OCI-LY3 (cell line): ENCODE measurements around the gene ELOA2.

Experiments used
- EZH2phosphoT487 ChIP-seq: fragments of 200-600 bp; shearing (Covaris generic); IDR thresholded peaks from 2 replicates; pipeline ENCODE4 v1.6.1; 2018; ENCODE audit warnings: antibody characterized with exemption, mixed run types, low read depth
- TF ChIP-seq, protein P1 (sequence below): fragments of 200-600, 300-600 bp; sonication (generic); IDR thresholded peaks from 2 replicates; pipeline ENCODE4 v1.5.1; 2014; ENCODE audit warnings: antibody characterized with exemption, low read length, low read depth

DNA sequence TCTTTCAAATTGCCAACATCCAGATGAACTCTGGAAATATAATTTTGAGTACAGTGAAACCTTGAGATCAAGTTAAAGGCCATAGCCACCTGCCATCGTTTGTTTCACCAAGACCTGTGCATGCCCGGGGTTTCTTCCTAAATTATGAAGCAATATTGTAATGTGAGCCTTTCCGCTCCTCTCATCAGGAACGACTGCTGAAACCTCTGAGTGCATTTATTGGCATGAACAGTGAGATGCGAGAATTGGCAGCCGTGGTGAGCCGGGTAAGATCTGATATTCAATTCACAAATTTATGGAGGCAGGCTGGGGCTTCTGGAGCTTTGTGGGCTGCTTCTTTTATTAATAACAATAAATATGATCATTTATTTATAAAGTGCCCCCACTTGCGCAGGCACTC lies 27.7 kb upstream of the ELOA2 start:
- TF ChIP-seq, protein P1, sequence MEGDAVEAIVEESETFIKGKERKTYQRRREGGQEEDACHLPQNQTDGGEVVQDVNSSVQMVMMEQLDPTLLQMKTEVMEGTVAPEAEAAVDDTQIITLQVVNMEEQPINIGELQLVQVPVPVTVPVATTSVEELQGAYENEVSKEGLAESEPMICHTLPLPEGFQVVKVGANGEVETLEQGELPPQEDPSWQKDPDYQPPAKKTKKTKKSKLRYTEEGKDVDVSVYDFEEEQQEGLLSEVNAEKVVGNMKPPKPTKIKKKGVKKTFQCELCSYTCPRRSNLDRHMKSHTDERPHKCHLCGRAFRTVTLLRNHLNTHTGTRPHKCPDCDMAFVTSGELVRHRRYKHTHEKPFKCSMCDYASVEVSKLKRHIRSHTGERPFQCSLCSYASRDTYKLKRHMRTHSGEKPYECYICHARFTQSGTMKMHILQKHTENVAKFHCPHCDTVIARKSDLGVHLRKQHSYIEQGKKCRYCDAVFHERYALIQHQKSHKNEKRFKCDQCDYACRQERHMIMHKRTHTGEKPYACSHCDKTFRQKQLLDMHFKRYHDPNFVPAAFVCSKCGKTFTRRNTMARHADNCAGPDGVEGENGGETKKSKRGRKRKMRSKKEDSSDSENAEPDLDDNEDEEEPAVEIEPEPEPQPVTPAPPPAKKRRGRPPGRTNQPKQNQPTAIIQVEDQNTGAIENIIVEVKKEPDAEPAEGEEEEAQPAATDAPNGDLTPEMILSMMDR = no peak
- no peak for TF ChIP-seq EZH2phosphoT487
